HEK293 (cell line): ENCODE measurements around the gene OVOL3.

Experiments
- CTCF ChIP-seq: fragments of 450-650 bp; formaldehyde crosslinking; IDR thresholded peaks from 2 replicates; pipeline ENCODE4 v1.5.1; 2016; ENCODE audit warnings: missing biosample characterization, missing genetic modification characterization
- ZNF629 ChIP-seq: fragments of 450-650 bp; formaldehyde crosslinking; IDR thresholded peaks from 2 replicates; pipeline ENCODE4 v1.5.1; 2017; ENCODE audit warnings: missing biosample characterization, missing genetic modification characterization
- ZNF677 ChIP-seq: fragments of 450-650 bp; IDR thresholded peaks from 2 replicates; pipeline ENCODE4 v1.5.0; 2018; ENCODE audit warnings: missing biosample characterization, mild to moderate bottlenecking, missing genetic modification characterization, moderate library complexity
- ZNF747 ChIP-seq: fragments of 450-650 bp; formaldehyde crosslinking; IDR thresholded peaks from 2 replicates; pipeline ENCODE4 v1.5.1; 2016; ENCODE audit warnings: missing biosample characterization, missing genetic modification characterization

DNA sequence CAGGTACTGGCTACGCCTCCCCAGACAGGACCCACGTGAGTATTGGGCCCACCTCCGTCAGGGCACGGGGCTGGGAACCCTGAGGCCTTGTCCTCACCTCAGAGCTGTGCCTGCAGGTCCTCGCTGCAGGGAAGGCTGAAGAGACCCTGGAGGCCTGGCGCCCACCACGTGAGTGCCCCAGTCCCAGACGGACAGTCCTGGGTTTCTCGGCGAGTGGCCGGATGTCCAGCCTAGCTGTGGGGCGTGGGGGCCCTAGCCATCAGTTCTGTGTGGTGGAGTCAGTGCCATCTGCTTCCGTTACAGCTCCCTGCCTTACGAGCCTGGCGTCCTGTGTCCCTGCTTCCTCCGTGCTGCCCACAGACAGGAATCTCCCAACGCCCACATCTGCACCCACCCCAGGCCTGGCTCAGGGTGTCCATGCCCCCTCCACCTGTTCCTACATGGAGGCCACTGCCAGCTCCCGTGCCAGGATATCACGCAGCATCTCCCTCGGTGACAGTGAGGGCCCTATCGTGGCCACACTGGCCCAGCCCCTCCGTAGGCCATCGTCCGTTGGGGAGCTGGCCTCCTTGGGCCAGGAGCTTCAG, 7.8 kb upstream of the OVOL3 start:
- TF ChIP-seq ZNF747 (no peak), ZNF677 (tag by site-specific recombination) (no peak), CTCF (tag by site-specific recombination) (no peak), ZNF629 (tag by site-specific recombination) (no peak)
